Mesendoderm (in vitro differentiated cells): ENCODE measurements around the gene UFSP1.

ENCODE experiments used
- DNase-seq: peaks from one replicate; pipeline ENCODE4 v3.0.0; 2013
- H2AK5ac ChIP-seq: 2 replicates; pipeline ENCODE4 v1.6.1; 2013; ENCODE audit warnings: low read length, inconsistent platforms
- H2BK120ac ChIP-seq: 2 replicates; pipeline ENCODE4 v1.6.1; 2013; ENCODE audit warnings: low read depth, mild to moderate bottlenecking, low read length, moderate library complexity, mixed read lengths
- H2BK15ac ChIP-seq: replicated peaks from 2 replicates; pipeline ENCODE4 v1.6.1; 2013; ENCODE audit warnings: low read depth, mild to moderate bottlenecking, moderate library complexity
- H2BK5ac ChIP-seq: 2 replicates; pipeline ENCODE4 v1.6.1; 2013; ENCODE audit warnings: low read length, inconsistent platforms
- H3K18ac ChIP-seq: 2 replicates; pipeline ENCODE4 v1.6.1; 2013; ENCODE audit warnings: mild to moderate bottlenecking, low read length, mixed read lengths
- H3K23ac ChIP-seq: one replicate; pipeline ENCODE4 v1.6.1; 2013; ENCODE audit warnings: low read length
- H3K27ac ChIP-seq: 2 replicates; pipeline ENCODE4 v1.5.1; 2013; ENCODE audit warnings: low read depth, mild to moderate bottlenecking, inconsistent platforms, low read length, moderate library complexity
- H3K27me3 ChIP-seq: 2 replicates; pipeline ENCODE4 v1.6.1; 2013; ENCODE audit warnings: low read length, control low read depth, mild to moderate bottlenecking, inconsistent platforms; ENCODE audit not compliant: insufficient read depth, poor library complexity
- H3K36me3 ChIP-seq: 2 replicates; pipeline ENCODE4 v1.6.1; 2013; ENCODE audit warnings: low read length, inconsistent platforms; ENCODE audit not compliant: control insufficient read depth, insufficient read depth
- H3K4ac ChIP-seq: one replicate; pipeline ENCODE4 v1.6.1; 2013; ENCODE audit warnings: low read depth, mild to moderate bottlenecking, low read length, moderate library complexity
- H3K4me1 ChIP-seq: 2 replicates; pipeline ENCODE4 v1.6.1; 2013; ENCODE audit warnings: low read depth, low read length, inconsistent platforms; ENCODE audit not compliant: control insufficient read depth
- H3K4me2 ChIP-seq: 2 replicates; pipeline ENCODE4 v1.6.1; 2013; ENCODE audit warnings: low read length
- H3K4me3 ChIP-seq: 2 replicates; pipeline ENCODE4 v1.5.1; 2013; ENCODE audit warnings: mild to moderate bottlenecking, low read length
- H3K56ac ChIP-seq: one replicate; pipeline ENCODE4 v1.6.1; 2013; ENCODE audit warnings: low read length
- H3K79me1 ChIP-seq: 2 replicates; pipeline ENCODE4 v1.6.1; 2013; ENCODE audit warnings: low read length, inconsistent platforms
- H3K79me2 ChIP-seq: 2 replicates; pipeline ENCODE4 v1.6.1; 2013; ENCODE audit warnings: mild to moderate bottlenecking, low read length; ENCODE audit not compliant: control insufficient read depth, insufficient read depth
- H3K9ac ChIP-seq: 2 replicates; pipeline ENCODE4 v1.6.1; 2013; ENCODE audit warnings: low read length, inconsistent platforms
- H4K5ac ChIP-seq: one replicate; pipeline ENCODE4 v1.6.1; 2013; ENCODE audit warnings: low read length
- H4K8ac ChIP-seq: one replicate; pipeline ENCODE4 v1.6.1; 2013; ENCODE audit warnings: low read depth, mild to moderate bottlenecking, control low read depth, low read length, moderate library complexity
- WGBS: extraction: QIAGEN DNeasy Blood & Tissue Kit; methylation state at CpG from one replicate; pipeline ENCODE4 v1.1.7; 2013; ENCODE audit warnings: low lambda C conversion rate, missing lambda C conversion rate; ENCODE audit not compliant: insufficient coverage; ENCODE audit errors: extremely low coverage; 5-methylcytosine and 5-hydroxymethylcytosine counted together

Gene UFSP1

DNA sequence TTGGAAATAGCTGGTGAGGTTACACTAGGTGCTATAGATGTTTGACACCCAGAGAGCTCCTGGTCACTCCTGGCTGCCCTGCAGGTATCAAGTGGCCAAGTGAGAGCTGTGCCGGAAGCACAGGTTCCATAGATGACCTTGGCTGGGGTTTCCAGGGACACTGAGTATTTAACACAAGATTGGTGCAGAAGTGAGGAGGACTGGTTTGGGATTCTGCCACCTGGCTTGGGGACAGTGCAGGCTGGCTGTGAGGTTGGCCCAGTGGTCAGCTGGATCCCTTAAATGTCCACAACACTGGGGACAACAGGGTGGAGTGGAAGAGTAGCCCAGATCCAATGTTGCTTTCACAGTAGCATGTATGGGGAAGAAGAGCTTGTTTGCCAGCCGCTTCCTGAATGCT is 11.5 kb upstream of the UFSP1 start:
- Histone ChIP-seq H2BK5ac (no peak overlapping the region), H3K4me1 (no peaks in the 10 kb centered on the region), H4K5ac (no peak overlapping the region), H3K4me2 (no peak overlapping the region), H3K27me3 (no peaks in the 10 kb centered on the region), H2BK120ac (no peak overlapping the region), H3K23ac (no peak overlapping the region), H3K79me2 (no peaks in the 10 kb centered on the region), H3K79me1 (no peaks in the 10 kb centered on the region), H3K27ac (no peak overlapping the region), H3K56ac (no peak overlapping the region), H4K8ac (no peak overlapping the region), H3K4me3 (no peak overlapping the region), H3K18ac (no peak overlapping the region), H3K4ac (no peak overlapping the region), H2AK5ac (no peak overlapping the region), H3K36me3 (no peaks in the 10 kb centered on the region), H2BK15ac (no peak overlapping the region), H3K9ac (no peak overlapping the region)
- DNase-seq, result no peak
- WGBS, result no CpG with 5 or more reads among the region's 2 CpGs

DNA sequence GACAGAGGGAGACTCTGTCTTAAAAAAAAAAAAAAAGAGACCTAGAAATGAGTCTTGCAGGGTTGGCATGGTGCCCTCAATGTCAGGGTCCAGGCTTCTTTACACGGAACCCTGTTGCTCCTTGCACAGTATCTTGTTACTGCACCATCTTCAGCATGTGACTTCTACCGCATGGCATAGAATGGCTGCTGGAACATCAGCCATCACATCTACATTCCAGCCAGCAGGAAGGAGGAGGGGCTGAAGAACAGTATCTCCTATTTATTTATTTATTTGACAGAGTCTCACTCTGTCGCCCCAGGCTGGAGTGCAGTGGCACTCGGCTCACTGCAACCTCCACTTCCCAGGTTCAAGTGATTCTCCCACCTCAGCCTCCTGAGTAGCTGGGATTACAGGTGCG is 9.9 kb upstream of the UFSP1 start:
- no peaks in the 10 kb centered on the region for H3K4me1 ChIP-seq
- H3K27ac ChIP-seq, result no peak overlapping the region
- H3K23ac ChIP-seq, result no peak overlapping the region
- no peak overlapping the region for H4K5ac ChIP-seq
- H3K4me2 ChIP-seq, result no peak overlapping the region
- no peak for DNase-seq
- H3K18ac ChIP-seq, result no peak overlapping the region
- no peaks in the 10 kb centered on the region for H3K36me3 ChIP-seq
- no peak overlapping the region for H2BK120ac ChIP-seq
- H3K9ac ChIP-seq, result no peak overlapping the region
- no peak overlapping the region for H2AK5ac ChIP-seq
- WGBS, result no CpG with 5 or more reads among the region's 5 CpGs
- H3K79me2 ChIP-seq, result no peaks in the 10 kb centered on the region
- H2BK5ac ChIP-seq, result no peak overlapping the region
- no peak overlapping the region for H3K4me3 ChIP-seq
- H3K27me3 ChIP-seq, result no peaks in the 10 kb centered on the region
- H3K56ac ChIP-seq, result no peak overlapping the region
- H2BK15ac ChIP-seq, result no peak overlapping the region
- H4K8ac ChIP-seq, result no peak overlapping the region
- no peaks in the 10 kb centered on the region for H3K79me1 ChIP-seq
- H3K4ac ChIP-seq, result no peak overlapping the region

DNA sequence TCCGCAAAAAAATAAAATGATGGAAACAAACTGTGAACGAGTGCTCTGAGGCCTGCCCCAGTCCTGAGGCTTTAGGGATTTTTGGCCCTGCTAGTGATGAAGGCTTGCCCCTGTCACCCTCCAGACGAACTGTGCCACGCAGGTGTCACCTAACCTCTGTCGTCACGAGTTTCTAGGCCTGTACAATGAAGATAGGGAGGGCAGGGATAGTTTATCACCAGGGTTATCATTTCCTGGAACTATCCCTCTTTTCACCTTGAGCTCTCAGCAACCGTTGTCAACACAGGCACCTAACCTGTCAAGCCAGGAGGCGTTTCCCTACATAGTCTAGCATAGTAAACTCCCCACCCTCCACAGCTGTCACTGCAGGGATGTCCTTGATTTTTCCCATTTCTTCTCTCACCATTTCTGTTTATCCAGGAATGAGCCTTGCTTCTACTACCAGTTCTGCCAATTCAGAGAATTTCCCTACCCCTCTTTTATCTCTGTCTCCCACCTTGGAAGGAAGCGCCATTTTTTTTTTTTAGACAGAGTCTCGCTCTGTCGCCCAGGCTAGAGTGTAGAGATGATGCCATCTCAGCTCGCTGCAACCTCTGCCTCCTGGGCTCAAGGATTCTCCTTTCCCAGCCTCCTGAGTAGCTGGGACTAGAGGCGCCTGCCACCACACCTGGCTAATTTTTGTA is 8.4 kb upstream of the UFSP1 start:
- H3K4me1 ChIP-seq, result no peaks in the 10 kb centered on the region
- no peaks in the 10 kb centered on the region for H3K79me2 ChIP-seq
- no peak overlapping the region for H2AK5ac ChIP-seq
- H2BK5ac ChIP-seq, result no peak overlapping the region
- no peak overlapping the region for H4K8ac ChIP-seq
- DNase-seq, result no peak
- H3K4ac ChIP-seq, result peak overlapping the region; percentile 56
- H3K18ac ChIP-seq, result no peak overlapping the region
- no CpG with 5 or more reads among the region's 13 CpGs for WGBS
- H2BK15ac ChIP-seq, result no peak overlapping the region
- H3K23ac ChIP-seq, result no peak overlapping the region
- no peaks in the 10 kb centered on the region for H3K79me1 ChIP-seq
- H3K9ac ChIP-seq, result no peak overlapping the region
- no peak overlapping the region for H3K27ac ChIP-seq
- H2BK120ac ChIP-seq, result no peak overlapping the region
- no peak overlapping the region for H3K4me2 ChIP-seq
- no peak overlapping the region for H4K5ac ChIP-seq
- H3K36me3 ChIP-seq, result no peaks in the 10 kb centered on the region
- no peak overlapping the region for H3K4me3 ChIP-seq
- H3K27me3 ChIP-seq, result no peaks in the 10 kb centered on the region
- H3K56ac ChIP-seq, result no peak overlapping the region

DNA sequence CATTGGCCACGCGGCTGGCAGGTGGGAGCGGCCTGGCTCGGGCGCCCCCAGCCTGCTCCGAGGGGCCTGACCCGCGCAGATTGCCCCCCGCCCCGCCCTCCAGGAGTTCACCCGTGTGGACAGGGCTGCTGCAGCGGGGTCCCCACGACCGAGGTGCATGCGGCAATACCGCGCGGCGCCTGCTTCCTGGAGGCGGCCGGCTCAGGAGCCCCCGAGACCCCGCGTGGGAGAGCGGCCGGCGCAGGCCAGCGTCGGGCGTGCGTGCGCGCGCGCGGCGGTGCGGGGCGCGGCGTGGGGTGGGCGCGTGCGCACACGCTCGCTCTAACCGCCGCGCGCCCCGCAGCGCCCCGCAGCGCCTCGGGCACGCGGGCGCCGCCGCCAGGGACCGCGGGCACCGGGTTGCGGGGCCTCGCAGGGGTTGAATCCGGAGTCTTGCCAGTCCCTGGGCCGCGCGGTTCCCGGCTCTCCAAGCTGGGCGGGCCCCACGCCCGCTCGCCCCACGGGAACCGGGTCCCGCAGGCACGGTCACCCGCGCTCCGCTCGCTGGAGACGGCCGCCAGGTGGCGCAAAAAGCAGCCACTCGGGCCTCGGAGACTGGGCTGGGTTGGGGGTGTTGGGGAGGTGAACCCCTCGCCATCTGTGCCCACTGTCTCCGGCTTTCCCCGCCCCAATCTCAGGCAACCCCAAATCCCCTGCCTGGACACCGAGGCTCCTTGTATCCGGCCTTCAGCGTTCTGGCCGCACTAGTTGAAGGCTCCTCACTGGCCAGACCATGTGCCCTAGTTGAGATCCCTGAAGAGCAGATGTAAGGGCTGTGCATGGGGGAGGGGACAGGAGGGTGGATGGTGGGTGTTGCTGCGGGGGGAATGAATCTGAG is 7.5 kb upstream of the UFSP1 start:
- DNase-seq, result peak; percentile 49
- H4K5ac ChIP-seq, result no peak overlapping the region
- peak overlapping the region; percentile 77 for H3K18ac ChIP-seq
- no CpG with 5 or more reads among the region's 95 CpGs for WGBS
- H3K36me3 ChIP-seq, result no peaks in the 10 kb centered on the region
- peak overlapping the region; percentile 73 for H3K4me2 ChIP-seq
- peak overlapping the region; percentile 60 for H3K9ac ChIP-seq
- no peaks in the 10 kb centered on the region for H3K4me1 ChIP-seq
- peak overlapping the region; percentile 80 for H3K56ac ChIP-seq
- H3K27me3 ChIP-seq, result no peaks in the 10 kb centered on the region
- no peak overlapping the region for H3K23ac ChIP-seq
- no peak overlapping the region for H3K4me3 ChIP-seq
- H3K79me2 ChIP-seq, result no peaks in the 10 kb centered on the region
- no peak overlapping the region for H2BK15ac ChIP-seq
- no peak overlapping the region for H2BK5ac ChIP-seq
- no peak overlapping the region for H2BK120ac ChIP-seq
- no peak overlapping the region for H4K8ac ChIP-seq
- peak overlapping the region; percentile 45 for H2AK5ac ChIP-seq
- peak overlapping the region; percentile 56 for H3K4ac ChIP-seq
- no peak overlapping the region for H3K27ac ChIP-seq
- H3K79me1 ChIP-seq, result no peaks in the 10 kb centered on the region

DNA sequence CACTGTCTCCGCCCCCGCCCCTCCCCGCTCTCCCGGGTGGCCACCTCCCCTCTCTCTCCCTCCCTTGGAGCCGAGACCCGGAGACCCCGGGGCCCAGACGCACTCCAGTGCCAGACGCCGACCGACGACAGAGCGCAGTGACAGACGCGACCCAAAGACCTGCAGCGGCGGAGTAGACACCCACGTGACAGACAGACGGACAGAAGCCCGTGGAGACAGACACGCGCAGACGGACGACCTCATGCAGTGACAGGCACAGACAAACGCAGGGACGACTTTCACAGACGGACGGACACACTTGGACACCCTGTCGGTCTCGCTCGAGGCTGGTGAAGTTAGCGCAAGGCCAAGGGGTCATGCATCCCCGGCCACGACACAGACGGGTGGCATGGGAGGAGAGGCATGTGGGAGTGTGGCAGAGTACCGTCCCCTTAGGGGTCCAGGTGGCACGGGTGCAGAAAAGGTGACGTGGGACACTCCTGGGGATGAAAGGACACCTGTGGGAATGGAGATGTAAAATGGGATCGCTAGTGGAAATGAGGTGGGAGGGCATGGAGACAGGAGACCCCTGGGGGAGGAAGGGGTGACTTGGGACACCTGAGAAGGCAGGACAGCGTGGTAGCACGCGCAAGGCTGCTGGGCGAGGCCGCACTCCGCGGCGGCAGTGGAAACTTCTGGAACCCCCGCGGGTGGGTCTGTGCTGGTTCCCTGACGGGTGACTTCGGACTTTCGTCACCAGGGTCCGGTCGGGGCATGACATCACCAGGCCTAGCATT is 6.6 kb upstream of the UFSP1 start:
- Histone ChIP-seq H3K9ac (peak overlapping the region; percentile 38), H4K5ac (no peak overlapping the region), H3K4me2 (peak overlapping the region; percentile 73), H3K79me2 (no peaks in the 10 kb centered on the region), H3K36me3 (no peaks in the 10 kb centered on the region), H3K27me3 (no peaks in the 10 kb centered on the region), H3K23ac (no peak overlapping the region), H3K4ac (no peak overlapping the region), H3K18ac (no peak overlapping the region), H2BK15ac (no peak overlapping the region), H2AK5ac (no peak overlapping the region), H3K79me1 (no peaks in the 10 kb centered on the region), H3K4me1 (no peaks in the 10 kb centered on the region), H3K4me3 (peak overlapping the region; percentile 1), H2BK5ac (no peak overlapping the region), H3K56ac (peak overlapping the region; percentile 69), H4K8ac (no peak overlapping the region), H3K27ac (no peak overlapping the region), H2BK120ac (no peak overlapping the region)
- peak; percentile 88 for DNase-seq
- WGBS, result no CpG with 5 or more reads among the region's 54 CpGs
